ENCODE data around the gene PDZD2. TPM values are rescaled to one million over a fixed set of nuclear protein-coding genes. Genes with fewer than 3 reads are reported as not detected.

The PDZD2 gene
- total and polyA plus RNA-seq, 2 experiments from 2014 or later, result 1.7 to 4.0 TPM

GRCh38 chr5:31833710-31834109 is 194.8 kb downstream of the PDZD2 start:
- Histone ChIP-seq H2AFZ (no peak overlapping the region), H3K27ac (no peak overlapping the region), H3K27me3 (no peaks in the 10 kb centered on the region), H3K4me2 (no peak overlapping the region), H3K79me2 (no peaks in the 10 kb centered on the region), H3K36me3 (replicated peaks; ENCODE audit: insufficient read depth, low read depth) (no peaks in the 10 kb centered on the region), H3K4me1 (ENCODE audit: insufficient read depth) (no peaks in the 10 kb centered on the region), H3K4me3 (no peak overlapping the region), H4K20me1 (ENCODE audit: insufficient read depth, poor library complexity, severe bottlenecking) (no peaks in the 10 kb centered on the region), H3K9me3 (ENCODE audit: low read depth) (no peaks in the 10 kb centered on the region), H3K9me2 (replicated peaks; ENCODE audit: insufficient read depth) (no peaks in the 10 kb centered on the region)
- TF ChIP-seq EZH2phosphoT487 (IDR thresholded peaks at IDR 0.05; ENCODE audit: low read depth, severe bottlenecking, unreplicated experiment) (no peak), EZH2 (IDR thresholded peaks at IDR 0.05; ENCODE audit: borderline replicate concordance) (no peak), CTCF (IDR thresholded peaks at IDR 0.05; ENCODE audit: poor library complexity) (no peak)
- WGBS (ENCODE audit: low lambda C conversion rate, missing lambda C conversion rate), result 45% methylated on average over 2 of the region's 2 CpGs
- no peak for DNase-seq (ENCODE audit: low spot score)

GRCh38 chr5:31844622-31845345 is 205.9 kb downstream of the PDZD2 start:
- 84% methylated on average over 10 of the region's 10 CpGs for WGBS (ENCODE audit: low lambda C conversion rate, missing lambda C conversion rate)
- no peaks in the 10 kb centered on the region for H4K20me1 ChIP-seq (ENCODE audit: insufficient read depth, poor library complexity, severe bottlenecking)
- no peaks in the 10 kb centered on the region for H3K79me2 ChIP-seq
- no peaks in the 10 kb centered on the region for H3K9me2 ChIP-seq (replicated peaks; ENCODE audit: insufficient read depth)
- H2AFZ ChIP-seq, result no peak overlapping the region
- H3K36me3 ChIP-seq (replicated peaks; ENCODE audit: insufficient read depth, low read depth), result no peaks in the 10 kb centered on the region
- no peak for TF ChIP-seq EZH2 (IDR thresholded peaks at IDR 0.05; ENCODE audit: borderline replicate concordance)
- no peak for TF ChIP-seq EZH2phosphoT487 (IDR thresholded peaks at IDR 0.05; ENCODE audit: low read depth, severe bottlenecking, unreplicated experiment)
- no peak for TF ChIP-seq CTCF (IDR thresholded peaks at IDR 0.05; ENCODE audit: poor library complexity)
- DNase-seq (ENCODE audit: low spot score), result no peak
- H3K27ac ChIP-seq, result no peak overlapping the region
- no peaks in the 10 kb centered on the region for H3K9me3 ChIP-seq (ENCODE audit: low read depth)
- H3K4me2 ChIP-seq, result no peak overlapping the region
- H3K4me1 ChIP-seq (ENCODE audit: insufficient read depth), result no peaks in the 10 kb centered on the region
- H3K4me3 ChIP-seq, result no peak overlapping the region
- no peaks in the 10 kb centered on the region for H3K27me3 ChIP-seq

GRCh38 chr5:31845361-31845760 is 206.4 kb downstream of the PDZD2 start:
- H3K27me3 ChIP-seq, result no peaks in the 10 kb centered on the region
- H3K4me2 ChIP-seq, result no peak overlapping the region
- TF ChIP-seq EZH2phosphoT487 (IDR thresholded peaks at IDR 0.05; ENCODE audit: low read depth, severe bottlenecking, unreplicated experiment) (no peak), CTCF (IDR thresholded peaks at IDR 0.05; ENCODE audit: poor library complexity) (no peak), EZH2 (IDR thresholded peaks at IDR 0.05; ENCODE audit: borderline replicate concordance) (no peak)
- no peak overlapping the region for H2AFZ ChIP-seq
- H3K9me2 ChIP-seq (replicated peaks; ENCODE audit: insufficient read depth), result no peaks in the 10 kb centered on the region
- no peak overlapping the region for H3K4me3 ChIP-seq
- no peaks in the 10 kb centered on the region for H4K20me1 ChIP-seq (ENCODE audit: insufficient read depth, poor library complexity, severe bottlenecking)
- no peaks in the 10 kb centered on the region for H3K36me3 ChIP-seq (replicated peaks; ENCODE audit: insufficient read depth, low read depth)
- WGBS (ENCODE audit: low lambda C conversion rate, missing lambda C conversion rate), result 63% methylated on average over 3 of the region's 3 CpGs
- H3K79me2 ChIP-seq, result no peaks in the 10 kb centered on the region
- no peak for DNase-seq (ENCODE audit: low spot score)
- H3K27ac ChIP-seq, result no peak overlapping the region
- H3K4me1 ChIP-seq (ENCODE audit: insufficient read depth), result no peaks in the 10 kb centered on the region
- no peaks in the 10 kb centered on the region for H3K9me3 ChIP-seq (ENCODE audit: low read depth)

Data from hepatocyte (in vitro differentiated cells).